GM23338 (cell line): ENCODE results near the gene EFCAB13. TPM values are rescaled to one million over a fixed set of nuclear protein-coding genes. Genes with fewer than 3 reads are reported as not detected.

Source experiments
- ATAC-seq: fragments of 200-7000 bp; cut with Tn5 transposase; 3 replicates; pipeline ENCODE4 v1.9.1; 2020
- DNase-seq: peaks from one replicate; pipeline ENCODE4 v3.0.0-alpha.2; 2015; ENCODE audit warnings: low spot score
- H2AFZ ChIP-seq: fragments of 200-600 bp; sonication (generic); 2 replicates; pipeline ENCODE4 v1.8.0; 2016; ENCODE audit warnings: antibody characterized with exemption, mild to moderate bottlenecking, moderate library complexity
- H3F3A ChIP-seq: fragments of 200-600 bp; sonication (generic); replicated peaks from 2 replicates; pipeline ENCODE4 v1.8.0; 2017; ENCODE audit warnings: antibody characterized with exemption, mixed run types, low read depth
- H3K27ac ChIP-seq: fragments of 200-600 bp; sonication (generic); 2 replicates; pipeline ENCODE4 v1.6.1; 2016; ENCODE audit warnings: low read depth
- H3K27me3 ChIP-seq: fragments of 200-600 bp; sonication (generic); 2 replicates; pipeline ENCODE4 v1.8.0; 2016; ENCODE audit warnings: mild to moderate bottlenecking, mixed run types, moderate library complexity; ENCODE audit not compliant: insufficient read depth
- H3K36me3 ChIP-seq: fragments of 200-600 bp; sonication (generic); 2 replicates; pipeline ENCODE4 v1.8.0; 2016; ENCODE audit warnings: mild to moderate bottlenecking; ENCODE audit not compliant: insufficient read depth
- H3K4me1 ChIP-seq: fragments of 200-600 bp; sonication (generic); 2 replicates; pipeline ENCODE4 v1.8.0; 2016; ENCODE audit warnings: mild to moderate bottlenecking, moderate library complexity; ENCODE audit not compliant: insufficient read depth
- H3K4me2 ChIP-seq: fragments of 200-600 bp; sonication (generic); 2 replicates; pipeline ENCODE4 v1.7.1; 2017; ENCODE audit warnings: mixed run types
- H3K4me3 ChIP-seq: fragments of 200-600 bp; sonication (generic); 2 replicates; pipeline ENCODE4 v1.6.1; 2016; ENCODE audit warnings: mixed run types
- H3K79me2 ChIP-seq: fragments of 200-600 bp; sonication (generic); replicated peaks from 2 replicates; pipeline ENCODE4 v1.8.0; 2017; ENCODE audit warnings: mild to moderate bottlenecking; ENCODE audit not compliant: insufficient read depth
- H3K9me2 ChIP-seq: fragments of 200-600 bp; sonication (generic); 2 replicates; pipeline ENCODE4 v1.8.0; 2017; ENCODE audit not compliant: insufficient read depth
- H4K20me1 ChIP-seq: fragments of 200-600 bp; sonication (generic); replicated peaks from 2 replicates; pipeline ENCODE4 v1.8.0; 2017; ENCODE audit warnings: mild to moderate bottlenecking; ENCODE audit not compliant: insufficient read depth
- H3K27ac Mint-ChIP-seq: 2 replicates; pipeline ENCODE4 v1.8.0; 2020; ENCODE audit warnings: inconsistent platforms, mild to moderate bottlenecking, moderate library complexity, mixed read lengths
- H3K27me3 Mint-ChIP-seq: 3 replicates; pipeline ENCODE4 v1.8.0; 2022; ENCODE audit warnings: low read depth, mild to moderate bottlenecking, moderate library complexity, mixed read lengths, inconsistent platforms; ENCODE audit not compliant: insufficient read depth, poor library complexity
- H3K36me3 Mint-ChIP-seq: 3 replicates; pipeline ENCODE4 v1.8.0; 2021; ENCODE audit warnings: low read depth, mild to moderate bottlenecking, inconsistent platforms, moderate library complexity, mixed read lengths
- H3K4me1 Mint-ChIP-seq: 3 replicates; pipeline ENCODE4 v1.8.0; 2020; ENCODE audit warnings: mild to moderate bottlenecking, inconsistent platforms, mixed read lengths
- H3K4me3 Mint-ChIP-seq: 3 replicates; pipeline ENCODE4 v1.8.0; 2021; ENCODE audit warnings: moderate library complexity, mild to moderate bottlenecking, inconsistent platforms, mixed read lengths
- H3K9me3 Mint-ChIP-seq: 3 replicates; pipeline ENCODE4 v1.8.0; 2020; ENCODE audit warnings: moderate library complexity, mild to moderate bottlenecking, inconsistent platforms, mixed read lengths
- EZH2phosphoT487 ChIP-seq: fragments of 200-600 bp; sonication (generic); IDR thresholded peaks from one replicate; pipeline ENCODE4 v1.8.1; 2018; ENCODE audit warnings: antibody characterized with exemption; ENCODE audit not compliant: unreplicated experiment
- ZNF462 ChIP-seq: fragments of 250-450 bp; sonication (Bioruptor Pico); IDR thresholded peaks from 2 replicates; pipeline ENCODE4 v1.5.0; 2020; ENCODE audit warnings: mild to moderate bottlenecking, moderate library complexity
- polyA plus RNA-seq: library from polyadenylated mRNA; unstranded; fragments of >200 nt; fragmentation: Nextera tagmentation; extraction: Ambion mirVana; gene quantifications from 2 replicates; pipeline ENCODE4 v1.2.1, GENCODE V29; 2016
- total RNA-seq: library from RNA; depleted of rRNA; stranded (reverse); fragments of >200 nt; shearing (Covaris generic); gene quantifications from 2 replicates; pipeline ENCODE4 v1.2.3, GENCODE V29; 2014

Gene EFCAB13
- total and polyA plus RNA-seq, 2 experiments from 2014 or later, result 4.1 to 5.4 TPM

GRCh38 chr17:47276868-47277267 is 46.9 kb upstream of the EFCAB13 start:
- no peaks in the 10 kb centered on the region for H3K79me2 ChIP-seq
- peak overlapping the region; percentile 66 for H2AFZ ChIP-seq

More at GRCh38 chr17:47276868-47277267, 46.9 kb upstream of the EFCAB13 start:
- H3K27ac ChIP-seq, result no peak overlapping the region
- H3F3A ChIP-seq, result no peaks in the 10 kb centered on the region
- peaks cover 20% of the 10 kb centered on the region for H3K27me3 Mint-ChIP-seq
- H3K9me2 ChIP-seq, result no peaks in the 10 kb centered on the region; the same call in 1 of the 2 replicates
- no peaks in the 10 kb centered on the region for H3K9me3 Mint-ChIP-seq
- peak; percentile 69 for ATAC-seq
- peak overlapping the region; percentile 61; the same call in 1 of the 2 replicates for H3K4me2 ChIP-seq
- no peaks in the 10 kb centered on the region for H3K27me3 ChIP-seq
- peak; percentile 70 for DNase-seq
- no peaks in the 10 kb centered on the region for H4K20me1 ChIP-seq
- 0 out of 2 replicates have a peak, but pooled peaks have one; percentile 33 for TF ChIP-seq ZNF462 (CRISPR knock-in tag)
- TF ChIP-seq EZH2phosphoT487, result no peak
- H3K4me3 ChIP-seq, result no peak overlapping the region
- H3K4me1 Mint-ChIP-seq, result peaks cover 41% of the 10 kb centered on the region
- no peaks in the 10 kb centered on the region for H3K36me3 ChIP-seq
- no peak overlapping the region for H3K27ac Mint-ChIP-seq
- no peaks in the 10 kb centered on the region for H3K36me3 Mint-ChIP-seq
- peaks cover 29% of the 10 kb centered on the region for H3K4me1 ChIP-seq
- no peak overlapping the region for H3K4me3 Mint-ChIP-seq
